NCI-H187 treated with DMSO at 0.1 percent for 48 hours (cell line): ENCODE measurements around the gene C9orf72.

Source experiments
- DNase-seq: peaks from one replicate; lab custom pipeline; 2025; lab: John Stamatoyannopoulos, UW

The C9orf72 gene

DNA sequence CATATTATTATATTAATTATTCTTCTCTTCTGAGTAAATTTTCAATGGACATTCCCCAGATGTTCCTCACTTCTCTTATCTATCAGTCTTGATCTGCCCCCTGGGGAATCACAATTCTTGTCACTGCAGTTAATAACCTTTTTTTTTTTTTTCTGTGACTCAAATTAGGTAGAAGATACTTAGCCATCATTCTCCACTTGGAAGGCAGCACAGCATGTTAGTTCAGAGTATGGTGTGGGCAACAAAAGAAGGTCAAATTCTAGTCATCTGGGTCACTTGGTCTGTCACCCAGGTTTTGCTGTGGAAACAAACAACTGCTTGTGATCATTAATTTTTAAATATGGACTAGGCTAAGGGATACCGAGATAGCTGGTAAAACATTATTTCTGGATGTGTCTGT lies 35.5 kb downstream of the C9orf72 start:
- no peak for DNase-seq

DNA sequence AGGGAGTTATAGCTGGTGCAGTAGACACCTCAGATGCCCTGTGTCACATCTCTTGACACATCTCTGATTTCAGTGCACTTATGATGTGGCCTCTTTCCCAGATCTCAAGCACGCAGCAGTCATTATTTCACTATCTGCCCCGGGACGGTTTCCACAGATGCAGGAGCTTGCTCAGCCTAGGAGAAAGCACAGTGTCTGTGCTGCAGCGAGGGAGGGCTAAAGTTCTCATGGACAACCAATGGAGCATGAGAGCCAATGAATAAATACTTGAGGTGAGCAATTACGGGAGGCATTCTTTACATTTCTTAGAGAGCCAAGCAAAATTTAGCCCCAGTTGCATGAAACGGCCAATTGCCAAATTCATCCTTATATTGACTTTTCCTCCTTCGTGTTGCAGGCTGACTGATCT lies 36.2 kb downstream of the C9orf72 start:
- no peak for DNase-seq

- no peak for DNase-seq
Measured at GRCh38 chr9:27536168-27536567, 37.1 kb downstream of the C9orf72 start.

- no peak for DNase-seq
Measured at GRCh38 chr9:27535701-27536118, 37.6 kb downstream of the C9orf72 start.

DNA sequence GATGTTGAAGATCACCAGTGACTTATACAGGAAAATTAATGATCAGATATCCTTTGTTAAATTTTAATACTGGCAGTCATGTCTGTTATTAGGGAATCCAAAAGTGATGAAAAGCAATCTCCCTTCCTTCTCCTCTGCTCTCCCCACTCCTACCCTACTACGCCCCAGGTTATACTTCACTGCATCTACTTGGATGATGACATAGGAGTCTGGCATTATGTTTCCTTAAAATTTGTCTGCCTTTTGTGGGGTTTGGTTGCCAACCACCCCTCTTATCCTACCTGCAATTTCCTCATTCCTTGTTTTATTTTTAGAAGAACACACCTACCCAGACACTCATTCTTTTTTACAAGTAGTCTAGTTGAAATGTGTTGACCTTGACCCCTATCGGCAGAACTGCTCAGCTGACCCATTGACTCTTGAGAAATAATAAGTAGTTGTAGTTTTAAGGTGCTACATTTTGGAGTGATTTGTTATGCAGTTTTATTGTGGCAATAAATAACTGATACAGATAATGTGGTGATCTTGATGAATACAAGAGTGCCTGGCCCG lies 38.5 kb downstream of the C9orf72 start:
- DNase-seq, result no peak

- DNase-seq, result no peak
Measured at GRCh38 chr9:27534131-27534530, 39.1 kb downstream of the C9orf72 start.

- DNase-seq, result no peak
Measured at GRCh38 chr9:27533311-27533710, 40.0 kb downstream of the C9orf72 start.

DNA sequence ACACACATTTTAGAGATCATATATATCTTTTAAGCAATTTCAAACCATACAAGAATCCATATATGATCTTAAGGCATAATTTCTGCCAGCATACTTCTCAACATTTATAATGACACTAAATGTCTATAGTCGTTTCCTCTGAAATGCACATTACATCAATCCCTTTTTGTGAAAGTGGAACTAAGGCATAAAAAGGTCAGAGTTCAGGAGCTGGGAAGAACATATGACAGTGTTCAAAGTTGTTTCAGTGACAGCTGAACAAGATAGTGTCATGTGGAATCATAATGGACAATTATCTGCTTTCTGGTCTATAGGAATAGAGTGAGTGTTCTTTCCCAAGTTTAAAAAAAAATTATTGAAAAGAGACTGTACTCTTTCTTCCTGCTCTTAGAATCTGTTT lies 41.2 kb downstream of the C9orf72 start:
- DNase-seq, result no peak

DNA sequence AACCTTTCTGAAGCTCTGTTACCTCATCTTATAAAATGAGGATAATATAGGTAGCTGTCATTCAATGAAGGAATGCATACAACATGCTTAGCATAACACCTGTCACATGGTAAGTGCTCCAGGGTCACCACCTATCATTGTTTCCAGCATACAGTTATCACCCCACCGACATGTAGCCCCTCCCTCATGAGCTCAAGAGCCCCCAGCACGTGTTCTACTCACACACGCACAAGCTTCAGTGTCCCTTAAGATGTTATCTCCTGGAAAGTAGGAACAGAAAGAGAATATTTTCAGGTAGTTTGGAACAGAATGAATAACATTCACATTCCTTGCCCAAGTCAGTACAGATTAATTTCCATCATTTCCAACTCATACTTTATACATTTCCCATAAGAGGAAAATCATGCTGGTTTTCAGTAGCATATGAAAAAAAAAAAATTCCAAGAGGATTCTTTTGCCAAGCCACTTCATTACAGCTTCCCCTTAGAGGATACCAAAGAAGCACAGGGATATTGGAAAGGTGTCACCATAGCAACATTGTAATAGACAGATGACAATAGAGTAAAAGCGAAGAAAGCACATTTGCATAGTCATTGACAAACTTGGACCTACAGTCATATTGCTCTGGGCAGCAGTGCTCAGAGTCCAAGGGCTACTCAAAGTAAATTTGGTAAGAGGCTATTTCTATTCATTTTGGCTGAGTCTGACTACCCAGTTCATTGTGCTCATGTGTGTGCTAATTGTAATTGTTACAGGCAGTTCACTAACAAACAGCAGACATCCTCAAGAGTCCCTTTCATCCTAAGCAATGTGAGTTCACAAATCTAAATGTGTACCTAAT lies 42.1 kb downstream of the C9orf72 start:
- no peak for DNase-seq

- DNase-seq, result peak; percentile 25
Measured at GRCh38 chr9:27529316-27530278, 43.7 kb downstream of the C9orf72 start, which contains the start of gene MOB3B. TSS of gene MOB3B (minus strand) at chr9:27529814. CDS start at chr9:27455550, 74,264 bp downstream.

DNA sequence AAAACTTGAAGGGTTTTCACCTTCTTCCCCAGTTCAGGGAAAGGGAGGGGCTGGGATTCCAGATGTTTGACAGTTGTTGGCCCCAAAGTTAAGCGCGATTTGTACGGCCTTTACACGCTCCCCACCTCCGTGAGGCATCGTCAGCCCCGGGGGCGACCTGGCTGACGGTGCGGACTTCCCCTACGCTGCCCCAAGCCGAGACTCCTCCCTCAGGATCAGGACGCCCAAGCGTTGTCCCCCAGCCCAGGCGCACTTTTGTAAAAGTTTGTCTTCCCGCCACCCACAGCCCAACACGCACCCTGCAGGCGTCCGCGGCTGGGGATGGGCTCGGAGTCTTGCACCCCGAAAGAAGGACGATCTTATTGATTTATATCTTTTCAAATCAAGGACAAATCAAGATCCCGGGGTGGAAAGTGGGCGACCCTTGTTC lies 44.4 kb downstream of the C9orf72 start:
- no peak for DNase-seq

DNA sequence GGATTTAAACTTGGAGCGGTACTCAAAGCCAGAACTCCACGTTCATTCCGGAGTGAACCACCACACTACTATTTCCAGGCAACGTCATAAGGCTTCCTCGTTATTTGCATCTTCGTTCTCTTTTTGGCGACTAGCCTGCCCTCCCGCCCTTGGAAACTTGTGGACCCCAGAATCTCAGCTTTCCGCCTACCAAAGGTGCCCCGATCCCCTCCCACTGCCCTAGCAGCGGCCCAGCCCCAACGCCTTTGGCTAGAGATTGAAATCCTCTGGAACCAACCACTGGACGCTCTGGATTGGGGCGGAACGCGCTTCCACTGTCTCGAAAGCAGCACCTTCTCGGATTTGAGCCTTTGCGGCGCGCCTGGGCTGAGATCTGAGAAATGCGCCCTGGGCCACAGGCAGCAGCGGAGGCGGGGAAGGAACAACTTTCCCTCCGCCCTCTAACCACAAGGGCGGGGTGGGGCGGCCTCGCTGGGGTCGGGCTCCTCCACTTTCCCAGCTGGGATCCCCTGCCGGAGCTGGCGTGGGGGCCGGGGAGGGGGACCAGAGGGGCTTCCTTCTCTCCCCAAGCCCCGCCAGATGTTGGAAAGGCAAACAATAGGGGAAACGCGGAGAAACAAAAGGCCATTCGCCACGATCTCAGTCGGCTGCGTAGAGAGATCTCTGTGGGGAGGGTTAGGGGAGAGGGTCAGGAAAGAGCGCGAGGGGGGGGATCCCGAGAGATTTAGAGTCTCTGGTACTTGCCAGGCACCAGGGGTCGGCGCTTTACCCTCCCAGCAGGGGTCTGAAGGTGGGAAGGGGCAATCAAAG lies 45.0 kb downstream of the C9orf72 start:
- no peak for DNase-seq

- DNase-seq, result no peak
Measured at GRCh38 chr9:27527702-27528075, 45.6 kb downstream of the C9orf72 start.

DNA sequence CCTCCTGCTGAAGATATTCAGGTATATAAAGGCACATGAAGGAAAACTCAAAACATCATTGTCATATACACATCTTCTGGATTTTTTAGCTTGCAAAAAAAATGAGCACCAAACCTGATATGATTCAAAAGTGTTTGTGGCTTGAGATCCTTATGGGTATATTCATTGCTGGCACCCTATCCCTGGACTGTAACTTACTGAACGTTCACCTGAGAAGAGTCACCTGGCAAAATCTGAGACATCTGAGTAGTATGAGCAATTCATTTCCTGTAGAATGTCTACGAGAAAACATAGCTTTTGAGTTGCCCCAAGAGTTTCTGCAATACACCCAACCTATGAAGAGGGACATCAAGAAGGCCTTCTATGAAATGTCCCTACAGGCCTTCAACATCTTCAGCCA lies 49.0 kb downstream of the C9orf72 start, which contains the start of gene IFNK:
TSS of gene IFNK (plus strand) at position 55 of the 400 bp plus-strand sequence. CDS start at position 102, 47 bp downstream.
- no peak for DNase-seq

GRCh38 chr9:27523141-27523540 lies 50.1 kb downstream of the C9orf72 start:
- DNase-seq, result no peak

DNA sequence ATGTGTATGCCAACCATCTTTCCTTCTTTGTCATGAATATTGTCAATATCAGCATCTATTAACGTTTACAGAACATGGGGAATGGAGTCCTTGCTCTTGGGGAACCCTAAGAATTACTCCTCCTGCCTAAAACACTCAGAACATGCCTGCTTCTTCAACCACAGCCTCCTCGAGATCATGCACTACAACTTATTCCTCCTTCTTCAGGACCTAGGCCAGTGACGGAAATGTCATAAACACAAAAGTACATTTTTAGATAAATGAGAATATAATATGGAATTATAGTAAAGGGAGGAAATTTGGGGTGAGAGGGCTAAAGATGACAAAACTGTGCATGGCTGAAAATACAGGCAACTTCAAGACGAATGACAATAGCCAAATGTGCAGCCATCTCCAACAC lies 52.3 kb downstream of the C9orf72 start:
- no peak for DNase-seq

DNA sequence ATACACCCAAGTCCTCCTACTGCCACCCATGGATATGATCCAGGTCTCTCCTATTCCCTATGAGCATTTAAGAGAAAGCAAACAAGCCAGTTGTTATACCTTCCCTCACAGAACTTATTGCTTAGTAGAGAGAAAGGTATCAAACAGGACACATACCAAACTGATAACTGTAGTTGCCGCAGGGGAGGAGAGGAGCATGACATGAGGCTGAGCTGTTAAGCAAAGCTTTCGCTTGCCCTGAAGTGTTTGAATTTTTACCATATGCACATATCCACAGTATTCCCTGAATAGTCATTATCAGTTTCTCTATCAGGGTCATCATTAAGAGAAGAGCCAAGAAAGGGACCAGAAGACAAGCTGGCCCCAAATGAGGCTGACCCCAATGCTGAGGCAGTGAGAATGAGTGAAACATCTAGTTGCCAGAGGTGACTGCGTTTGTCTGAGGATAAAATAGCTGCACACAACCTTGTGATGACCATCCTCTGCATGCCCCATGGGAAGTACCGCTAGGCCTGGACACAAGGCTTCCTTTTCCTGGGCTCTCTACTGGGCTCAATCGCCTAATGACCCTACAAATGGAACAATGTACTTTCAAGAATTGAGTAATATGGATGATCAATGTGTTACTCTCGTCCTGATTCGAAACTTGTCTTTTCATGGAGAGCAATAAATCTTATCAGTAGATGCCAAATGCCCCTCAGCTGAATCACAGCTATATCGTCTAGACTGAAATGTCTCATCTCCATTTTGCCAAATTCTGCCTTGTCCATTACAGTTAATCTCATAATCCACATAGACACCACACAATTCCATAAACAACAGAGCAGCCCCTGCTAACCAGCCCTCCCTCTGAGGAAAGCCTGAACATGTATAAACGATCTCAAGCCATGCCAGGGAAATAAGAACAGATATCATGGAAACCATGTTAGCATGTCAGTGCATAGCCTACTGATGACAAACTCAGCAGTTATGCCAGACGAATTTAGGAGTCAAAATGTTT lies 53.5 kb downstream of the C9orf72 start:
- DNase-seq, result no peak

DNA sequence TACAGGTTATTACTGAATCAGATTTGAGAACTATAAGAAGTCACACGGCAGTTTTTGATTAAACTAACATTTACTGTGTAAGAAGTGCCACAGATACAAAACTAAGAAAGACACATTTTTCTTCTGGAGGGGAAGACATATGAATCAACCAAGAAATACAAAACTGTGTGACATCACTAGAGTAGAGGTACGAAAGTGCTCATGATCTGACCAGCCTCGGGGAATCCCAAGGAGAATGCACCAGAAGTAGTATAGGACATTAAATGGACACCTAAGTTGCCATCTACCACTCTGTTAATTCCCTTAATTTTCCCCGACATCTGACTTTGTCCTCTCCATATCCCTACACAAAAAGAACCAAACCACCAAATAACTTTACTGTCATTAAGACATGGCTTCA lies 54.5 kb downstream of the C9orf72 start:
- DNase-seq, result no peak

- DNase-seq, result no peak
Measured at GRCh38 chr9:27518006-27518405, 55.3 kb downstream of the C9orf72 start.

GRCh38 chr9:27514551-27514950 lies 58.7 kb downstream of the C9orf72 start:
- no peak for DNase-seq
